HG03460 (cell line): ENCODE data around the gene TMEM144.

ENCODE experiments used
- ATAC-seq: cut with Tn5 transposase; IDR thresholded peaks from one replicate; pipeline ENCODE4 v1.9.1; 2021; ENCODE audit not compliant: unreplicated experiment

Gene TMEM144

DNA sequence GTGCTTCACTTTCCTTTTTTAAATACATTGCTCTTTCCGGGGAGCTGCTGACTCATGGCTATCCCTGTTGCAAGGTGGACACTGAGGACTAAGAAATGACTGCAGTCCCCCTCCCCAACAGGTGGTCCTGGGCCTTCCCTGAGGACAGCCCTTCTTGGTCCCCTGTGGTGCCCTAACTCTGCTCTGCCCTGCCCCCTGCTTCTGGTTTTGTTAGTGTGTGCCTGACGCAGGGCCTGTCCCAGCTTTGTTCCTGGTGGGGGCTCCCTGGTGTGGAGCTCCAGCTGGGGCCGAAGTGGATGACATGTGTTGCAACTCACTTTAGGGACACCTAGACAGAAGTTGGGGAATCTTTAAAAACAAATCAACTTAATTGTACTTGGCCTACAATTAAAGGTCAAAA is 81.9 kb downstream of the TMEM144 start:
- no peak for ATAC-seq

DNA sequence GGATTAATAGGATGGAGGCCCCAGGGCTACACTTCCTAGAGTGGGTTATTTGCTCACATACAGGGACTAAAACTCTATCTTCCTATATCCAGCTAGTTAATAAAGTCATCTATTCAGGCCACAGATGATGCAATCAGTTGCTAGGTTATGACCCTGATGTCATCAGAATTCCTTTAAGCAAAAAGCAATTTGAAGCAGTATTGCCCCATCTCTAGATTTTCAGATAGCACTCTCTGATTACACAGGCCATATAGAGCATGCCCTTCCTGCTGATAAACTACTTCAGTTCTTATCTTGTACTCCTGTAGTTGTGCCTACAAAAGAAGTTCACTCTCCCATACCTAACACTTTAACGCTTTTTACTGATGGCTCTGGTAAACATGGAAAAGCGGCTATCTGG is 84.8 kb downstream of the TMEM144 start:
- ATAC-seq: no peak

DNA sequence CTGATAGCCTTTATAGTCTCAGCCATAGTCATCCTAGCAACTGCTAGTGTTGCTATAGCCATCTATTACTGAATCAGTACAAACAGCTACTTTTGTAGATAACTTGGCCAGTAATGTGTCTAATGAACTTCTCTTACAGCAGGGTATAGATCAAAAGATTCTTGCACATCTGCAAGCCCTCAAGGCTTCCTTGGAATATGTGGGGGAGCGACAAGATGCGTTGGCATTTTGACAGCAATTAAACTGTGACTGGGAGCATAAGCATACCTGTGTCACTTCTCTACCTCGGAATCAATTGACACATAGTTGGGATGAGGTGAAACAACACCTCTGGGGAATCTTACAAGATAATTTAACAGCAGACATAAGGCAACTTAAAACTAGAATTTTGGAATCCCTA is 87.6 kb downstream of the TMEM144 start:
- ATAC-seq: no peak

DNA sequence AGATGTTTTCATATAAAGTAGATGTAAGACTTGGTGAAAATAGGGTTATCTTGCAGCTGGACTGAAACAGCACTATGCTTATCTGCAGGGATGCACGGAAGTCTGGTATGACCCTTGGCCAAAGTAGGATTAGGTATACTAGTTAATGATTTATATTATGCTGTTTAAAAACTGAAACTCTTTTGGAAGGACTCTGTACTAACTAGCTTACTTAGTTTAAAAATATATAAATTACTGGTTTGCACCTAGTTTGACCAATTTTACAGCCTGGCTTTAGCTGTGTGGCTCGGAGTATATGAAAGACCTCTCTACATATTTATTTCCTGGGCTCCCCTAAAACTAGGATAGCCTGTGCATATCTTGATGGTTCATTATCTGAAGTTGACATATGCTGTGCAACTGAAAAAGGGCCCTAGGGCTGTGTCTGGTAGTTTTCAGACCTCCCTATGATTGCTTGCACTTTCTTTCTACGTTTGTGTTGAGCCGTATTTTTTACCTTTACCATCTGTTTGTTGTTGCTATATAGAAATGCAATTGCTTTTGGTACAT is 89.2 kb downstream of the TMEM144 start:
- ATAC-seq: no peak

DNA sequence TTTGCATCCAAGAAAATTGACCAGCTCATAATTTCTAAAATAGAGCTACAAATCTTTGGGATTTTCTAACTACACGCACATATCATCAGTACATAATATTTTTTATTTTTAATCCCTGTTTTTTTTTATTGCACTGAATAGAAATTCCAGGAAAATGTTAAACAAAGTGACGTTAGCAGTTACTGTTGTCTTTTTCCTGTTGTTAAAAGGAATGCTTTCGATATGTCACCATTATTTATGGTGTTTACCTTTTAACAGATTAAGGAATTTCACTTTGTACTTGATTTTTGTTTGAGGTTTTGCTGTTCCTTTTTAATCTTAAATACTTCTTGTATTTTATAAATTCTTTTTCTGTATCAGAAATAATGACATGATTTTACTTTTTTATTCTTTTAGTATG is 89.7 kb downstream of the TMEM144 start:
- no peak for ATAC-seq

DNA sequence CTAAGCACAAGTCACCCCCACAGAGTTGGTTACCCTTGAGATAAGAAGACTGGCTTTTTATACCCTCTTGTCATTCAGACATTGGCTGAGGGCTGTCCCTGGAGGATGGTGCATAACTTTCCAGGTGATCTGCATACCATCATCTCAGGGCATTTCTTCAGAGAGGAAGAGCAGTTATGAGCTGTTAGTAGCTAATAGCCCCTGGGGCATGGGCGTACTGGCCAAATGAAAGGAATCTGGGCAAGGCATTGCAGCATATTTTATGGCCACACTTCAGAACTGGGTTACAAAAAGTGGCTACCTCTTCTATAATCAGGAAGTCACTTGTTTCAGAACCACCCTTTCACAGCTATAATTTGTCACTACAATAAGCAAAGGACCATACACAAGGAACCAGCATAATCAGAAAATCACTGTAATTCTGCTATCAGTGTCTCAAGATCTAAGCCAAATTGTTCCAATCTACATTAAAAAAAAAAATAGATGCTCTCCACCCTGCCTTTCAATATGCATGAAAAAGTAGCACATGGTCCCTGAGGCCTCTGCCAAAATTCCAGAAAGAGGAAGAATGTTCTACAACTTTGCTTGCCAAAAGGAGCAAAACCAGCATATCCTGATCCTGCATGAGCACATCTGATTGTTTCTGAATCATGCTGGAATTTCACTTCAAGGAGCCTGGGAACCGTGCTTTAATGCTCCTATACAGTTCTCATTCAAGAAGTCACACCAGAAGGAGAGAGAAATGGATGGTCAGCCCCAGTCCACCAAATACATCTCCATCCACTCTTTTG is 92.0 kb downstream of the TMEM144 start:
- ATAC-seq: no peak

DNA sequence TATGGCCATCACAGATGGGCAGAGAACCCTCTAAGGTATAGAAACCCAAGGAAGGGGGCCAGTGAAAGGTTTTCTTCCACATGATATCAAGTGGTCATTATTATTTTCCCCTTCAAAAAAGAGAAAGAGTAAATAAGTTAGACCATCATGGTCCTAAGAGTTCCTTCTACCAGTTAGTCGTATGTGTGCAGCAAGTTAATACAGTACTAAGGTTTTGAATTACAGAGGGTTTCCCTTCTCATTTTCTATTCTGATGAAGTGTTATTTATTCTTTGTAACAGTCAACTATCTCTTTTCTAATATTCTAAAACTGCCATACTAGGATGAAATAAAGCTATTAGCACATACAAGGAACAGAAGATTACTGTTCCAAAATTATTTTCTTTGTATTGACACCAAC is 94.4 kb downstream of the TMEM144 start:
- no peak for ATAC-seq
